Activated naive CD4-positive, alpha-beta T cell treated with anti-CD3 and anti-CD28 coated beads, Interleukin-2, amount 50 U/mL, for 72 hours (primary cell): ENCODE results near the gene TP73. TPM values are rescaled to one million over a fixed set of nuclear protein-coding genes. Genes with fewer than 3 reads are reported as not detected.

Source experiments
- ATAC-seq, 2 donors: fragments of 150-1000 bp; cut with Tn5 transposase; 2 replicates each; pipeline ENCODE4 v1.10.0; 2021; ENCODE audit warnings: mild to moderate bottlenecking in 2 of 2, moderate library complexity in 2 of 2
- DNase-seq, 2 donors: peaks; one replicate each; pipeline ENCODE4 v3.0.0; 2021 to 2022; ENCODE audit warnings: low spot score in 2 of 2
- H3K27ac Mint-ChIP-seq, 2 donors: one replicate each; pipeline ENCODE4 v1.8.0; 2022; ENCODE audit warnings: mild to moderate bottlenecking in 2 of 2, mixed read lengths in 2 of 2
- H3K36me3 Mint-ChIP-seq, 2 donors: one replicate each; pipeline ENCODE4 v1.8.0; 2022; ENCODE audit warnings: mixed read lengths in 2 of 2
- H3K9me3 Mint-ChIP-seq, 2 donors: one replicate each; pipeline ENCODE4 v1.8.0; 2022; ENCODE audit warnings: mixed read lengths in 2 of 2
- total RNA-seq, 2 donors: library from RNA; stranded (reverse); gene quantifications; one replicate each; pipeline ENCODE4 v1.2.3, GENCODE V29; 2022

TP73 gene
- total RNA-seq, 2 donors from 2014 or later: 0.30 to 0.39 TPM

- DNase-seq (no peak), ATAC-seq (no peak)
- Mint-ChIP-seq H3K36me3 (no peaks in the 10 kb centered on the region), H3K9me3 (no peaks in the 10 kb centered on the region), H3K27ac (no peak overlapping the region)
Measured at GRCh38 chr1:3672971-3673361, 20.6 kb downstream of the TP73 start.

GRCh38 chr1:3673381-3674099 is 21.2 kb downstream of the TP73 start:
- DNase-seq: no peak
- H3K9me3 Mint-ChIP-seq: no peaks in the 10 kb centered on the region
- no peaks in the 10 kb centered on the region for H3K36me3 Mint-ChIP-seq
- no peak for ATAC-seq
- no peak overlapping the region for H3K27ac Mint-ChIP-seq

- DNase-seq (no peak), ATAC-seq (no peak)
- Mint-ChIP-seq H3K27ac (no peak overlapping the region), H3K9me3 (no peaks in the 10 kb centered on the region), H3K36me3 (no peaks in the 10 kb centered on the region)
Measured at GRCh38 chr1:3674100-3675094, 22.1 kb downstream of the TP73 start.

- Mint-ChIP-seq H3K9me3 (no peaks in the 10 kb centered on the region), H3K36me3 (no peaks in the 10 kb centered on the region), H3K27ac (no peak overlapping the region)
- DNase-seq (no peak), ATAC-seq (no peak)
Measured at GRCh38 chr1:3675436-3675835, 23.1 kb downstream of the TP73 start.

- DNase-seq: no peak
- Mint-ChIP-seq H3K9me3 (no peaks in the 10 kb centered on the region), H3K36me3 (no peaks in the 10 kb centered on the region), H3K27ac (no peak overlapping the region)
- peak; percentile 55 to 70 for ATAC-seq
Measured at GRCh38 chr1:3676581-3677470, 24.5 kb downstream of the TP73 start.

- Mint-ChIP-seq H3K9me3 (no peaks in the 10 kb centered on the region), H3K36me3 (no peaks in the 10 kb centered on the region), H3K27ac (no peak overlapping the region)
- no peak for DNase-seq
- no peak for ATAC-seq
Measured at GRCh38 chr1:3677484-3677883, 25.2 kb downstream of the TP73 start.

GRCh38 chr1:3678361-3679097 is 26.2 kb downstream of the TP73 start:
- no peak for ATAC-seq
- Mint-ChIP-seq H3K9me3 (no peaks in the 10 kb centered on the region), H3K27ac (peak overlapping the region in 1 of 2 donors; percentile 0), H3K36me3 (no peaks in the 10 kb centered on the region)
- DNase-seq: no peak

- H3K27ac Mint-ChIP-seq: peak overlapping the region in 1 of 2 donors; percentile 0
- no peak for ATAC-seq
- no peaks in the 10 kb centered on the region for H3K36me3 Mint-ChIP-seq
- no peak for DNase-seq
- no peaks in the 10 kb centered on the region for H3K9me3 Mint-ChIP-seq
Measured at GRCh38 chr1:3679098-3679555, 26.8 kb downstream of the TP73 start.

GRCh38 chr1:3679799-3680453 is 27.6 kb downstream of the TP73 start:
- ATAC-seq (no peak), DNase-seq (no peak)
- peak overlapping the region in 1 of 2 donors; percentile 0 for H3K27ac Mint-ChIP-seq
- H3K36me3 Mint-ChIP-seq: no peaks in the 10 kb centered on the region
- no peaks in the 10 kb centered on the region for H3K9me3 Mint-ChIP-seq

- no peaks in the 10 kb centered on the region for H3K9me3 Mint-ChIP-seq
- DNase-seq (no peak), ATAC-seq (no peak)
- H3K27ac Mint-ChIP-seq: no peak overlapping the region
- H3K36me3 Mint-ChIP-seq: no peaks in the 10 kb centered on the region
Measured at GRCh38 chr1:3680488-3681230, 28.3 kb downstream of the TP73 start.

- Mint-ChIP-seq H3K27ac (no peak overlapping the region), H3K9me3 (no peaks in the 10 kb centered on the region), H3K36me3 (no peaks in the 10 kb centered on the region)
- no peak for DNase-seq
- ATAC-seq: no peak
Measured at GRCh38 chr1:3681231-3681897, 29.0 kb downstream of the TP73 start.

- Mint-ChIP-seq H3K27ac (no peak overlapping the region), H3K9me3 (no peaks in the 10 kb centered on the region), H3K36me3 (no peaks in the 10 kb centered on the region)
- DNase-seq: no peak
- no peak for ATAC-seq
Measured at GRCh38 chr1:3681898-3682806, 29.8 kb downstream of the TP73 start.

GRCh38 chr1:3683197-3683596 is 30.9 kb downstream of the TP73 start:
- no peak overlapping the region for H3K27ac Mint-ChIP-seq
- H3K9me3 Mint-ChIP-seq: no peaks in the 10 kb centered on the region
- ATAC-seq (no peak), DNase-seq (no peak)
- no peaks in the 10 kb centered on the region for H3K36me3 Mint-ChIP-seq

GRCh38 chr1:3683992-3684391 is 31.7 kb downstream of the TP73 start:
- DNase-seq: no peak
- ATAC-seq: no peak
- Mint-ChIP-seq H3K27ac (no peak overlapping the region), H3K36me3 (no peaks in the 10 kb centered on the region), H3K9me3 (no peaks in the 10 kb centered on the region)
